Measurements from ENCODE around the gene CD46.
"Not testable (repeated sequence)": the region's sequence is repeated elsewhere in the genome, so short reads cannot be mapped to it uniquely, and the experiment has no call there.

DNA sequence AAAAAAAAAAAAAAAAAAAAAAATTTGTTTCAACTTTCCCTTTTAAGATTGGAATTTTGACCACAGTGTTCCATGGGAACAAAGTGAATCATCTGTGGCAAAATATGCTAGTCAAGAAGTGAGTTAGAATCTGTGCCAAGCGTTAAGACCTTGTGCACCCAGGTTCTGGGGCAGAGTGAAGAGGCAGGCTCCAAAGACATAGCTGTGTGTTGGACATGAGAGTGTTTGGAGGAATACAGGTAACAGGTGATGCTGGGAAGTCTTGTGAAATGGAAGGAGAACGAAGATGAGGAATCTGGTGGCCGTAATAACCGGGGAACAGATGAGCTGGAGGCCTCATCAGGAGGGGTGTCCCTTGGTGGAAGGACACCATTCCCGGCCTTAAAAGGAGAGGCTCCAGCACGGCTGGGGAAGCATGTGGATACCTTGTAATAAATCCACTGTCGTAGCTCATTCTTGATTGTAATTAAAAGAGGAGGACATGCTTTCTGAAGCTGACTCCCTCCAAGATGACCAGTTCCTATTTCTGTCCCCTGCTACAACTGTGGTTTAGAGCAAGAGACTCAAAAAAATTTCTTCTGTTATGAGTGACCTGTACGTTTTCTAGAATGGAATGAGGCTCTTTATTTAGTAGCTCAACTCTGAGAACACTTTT, 14.2 kb upstream of the CD46 start:
- TF ChIP-seq, protein P1, sequence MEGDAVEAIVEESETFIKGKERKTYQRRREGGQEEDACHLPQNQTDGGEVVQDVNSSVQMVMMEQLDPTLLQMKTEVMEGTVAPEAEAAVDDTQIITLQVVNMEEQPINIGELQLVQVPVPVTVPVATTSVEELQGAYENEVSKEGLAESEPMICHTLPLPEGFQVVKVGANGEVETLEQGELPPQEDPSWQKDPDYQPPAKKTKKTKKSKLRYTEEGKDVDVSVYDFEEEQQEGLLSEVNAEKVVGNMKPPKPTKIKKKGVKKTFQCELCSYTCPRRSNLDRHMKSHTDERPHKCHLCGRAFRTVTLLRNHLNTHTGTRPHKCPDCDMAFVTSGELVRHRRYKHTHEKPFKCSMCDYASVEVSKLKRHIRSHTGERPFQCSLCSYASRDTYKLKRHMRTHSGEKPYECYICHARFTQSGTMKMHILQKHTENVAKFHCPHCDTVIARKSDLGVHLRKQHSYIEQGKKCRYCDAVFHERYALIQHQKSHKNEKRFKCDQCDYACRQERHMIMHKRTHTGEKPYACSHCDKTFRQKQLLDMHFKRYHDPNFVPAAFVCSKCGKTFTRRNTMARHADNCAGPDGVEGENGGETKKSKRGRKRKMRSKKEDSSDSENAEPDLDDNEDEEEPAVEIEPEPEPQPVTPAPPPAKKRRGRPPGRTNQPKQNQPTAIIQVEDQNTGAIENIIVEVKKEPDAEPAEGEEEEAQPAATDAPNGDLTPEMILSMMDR (conservative IDR thresholded peaks at IDR 0.05; ENCODE audit: low read depth, low read length), result not testable (repeated sequence)
- not testable (repeated sequence) for TF ChIP-seq EZH2 (IDR thresholded peaks at IDR 0.05; ENCODE audit: borderline replicate concordance, low read depth, low read length, poor library complexity, severe bottlenecking)
